SJSA1 (cell line): Measurements from ENCODE around the gene UBE2G2. TPM values are rescaled to one million over a fixed set of nuclear protein-coding genes. Genes with fewer than 3 reads are reported as not detected.

Experiments
- DNase-seq, 2 experiments: peaks; one replicate each; pipeline ENCODE4 v3.0.0-alpha.2; 2015 to 2020; ENCODE audit warnings: low spot score in 2 of 2, low read depth in 1 of 2
- H3K27ac ChIP-seq: fragments of 250-450 bp; sonication (Bioruptor Pico); 2 replicates; pipeline ENCODE4 v1.5.1; 2020; ENCODE audit warnings: mild to moderate bottlenecking, moderate library complexity
- H3K27me3 ChIP-seq: fragments of 250-450 bp; sonication (Bioruptor Pico); replicated peaks from 2 replicates; pipeline ENCODE4 v1.5.1; 2020; ENCODE audit warnings: mild to moderate bottlenecking, moderate library complexity
- H3K36me3 ChIP-seq: fragments of 250-450 bp; sonication (Bioruptor Pico); 2 replicates; pipeline ENCODE4 v1.5.1; 2020; ENCODE audit warnings: mild to moderate bottlenecking
- H3K4me1 ChIP-seq: fragments of 250-450 bp; sonication (Bioruptor Pico); replicated peaks from 2 replicates; pipeline ENCODE4 v1.6.1; 2021; ENCODE audit warnings: mild to moderate bottlenecking
- H3K4me3 ChIP-seq: fragments of 250-450 bp; sonication (Bioruptor Pico); 2 replicates; pipeline ENCODE4 v1.5.1; 2020; ENCODE audit warnings: mild to moderate bottlenecking
- H3K9me3 ChIP-seq: fragments of 250-450 bp; sonication (Bioruptor Pico); replicated peaks from 2 replicates; pipeline ENCODE4 v1.5.1; 2020; ENCODE audit warnings: mild to moderate bottlenecking
- total RNA-seq: library from RNA; depleted of rRNA; stranded (reverse); fragments of >200 nt; shearing (Covaris generic); gene quantifications from 2 replicates; pipeline ENCODE4 v1.2.3, GENCODE V29; 2014

The UBE2G2 gene
- total RNA-seq, 1 experiment from 2014 or later, result 74.7 TPM

- H3K4me1 ChIP-seq, result peaks cover 20% of the 10 kb centered on the region
- H3K27ac ChIP-seq, result no peak overlapping the region
- peak in 1 of 2 experiments; percentile 42 for DNase-seq
- peaks cover 2% of the 10 kb centered on the region; the same call in 1 of the 2 replicates for H3K36me3 ChIP-seq
- no peak overlapping the region for H3K4me3 ChIP-seq
- H3K9me3 ChIP-seq, result no peaks in the 10 kb centered on the region
- H3K27me3 ChIP-seq, result no peaks in the 10 kb centered on the region
Observed at GRCh38 chr21:44764319-44765230, 37.0 kb downstream of the UBE2G2 start.

- Histone ChIP-seq H3K4me3 (no peak overlapping the region), H3K36me3 (no peaks in the 10 kb centered on the region; the same call in 1 of the 2 replicates), H3K4me1 (peaks cover 20% of the 10 kb centered on the region), H3K9me3 (no peaks in the 10 kb centered on the region), H3K27ac (no peak overlapping the region), H3K27me3 (no peaks in the 10 kb centered on the region)
- peak in 1 of 2 experiments; percentile 33 for DNase-seq
Observed at GRCh38 chr21:44763451-44764318, 37.9 kb downstream of the UBE2G2 start.

GRCh38 chr21:44763050-44763378 lies 38.6 kb downstream of the UBE2G2 start:
- Histone ChIP-seq H3K4me3 (no peak overlapping the region), H3K9me3 (no peaks in the 10 kb centered on the region), H3K27me3 (no peaks in the 10 kb centered on the region), H3K27ac (no peak overlapping the region), H3K36me3 (no peaks in the 10 kb centered on the region; the same call in 1 of the 2 replicates), H3K4me1 (peaks cover 20% of the 10 kb centered on the region)
- DNase-seq, result peak in 1 of 2 experiments; percentile 32

- H3K27me3 ChIP-seq, result no peaks in the 10 kb centered on the region
- H3K9me3 ChIP-seq, result no peaks in the 10 kb centered on the region
Observed at GRCh38 chr21:44762221-44763049, 39.2 kb downstream of the UBE2G2 start.

GRCh38 chr21:44761747-44762208 lies 39.8 kb downstream of the UBE2G2 start:
- Histone ChIP-seq H3K4me3 (no peak overlapping the region), H3K27ac (no peak overlapping the region), H3K36me3 (no peaks in the 10 kb centered on the region), H3K4me1 (peaks cover 20% of the 10 kb centered on the region), H3K9me3 (no peaks in the 10 kb centered on the region), H3K27me3 (no peaks in the 10 kb centered on the region)
- DNase-seq, result peak in 1 of 2 experiments; percentile 44

More at GRCh38 chr21:44762221-44763049, 39.2 kb downstream of the UBE2G2 start:
- no peak overlapping the region for H3K4me3 ChIP-seq
- no peaks in the 10 kb centered on the region for H3K36me3 ChIP-seq
- peak in 1 of 2 experiments; percentile 41 for DNase-seq
- H3K4me1 ChIP-seq, result peaks cover 20% of the 10 kb centered on the region
- H3K27ac ChIP-seq, result no peak overlapping the region

DNA sequence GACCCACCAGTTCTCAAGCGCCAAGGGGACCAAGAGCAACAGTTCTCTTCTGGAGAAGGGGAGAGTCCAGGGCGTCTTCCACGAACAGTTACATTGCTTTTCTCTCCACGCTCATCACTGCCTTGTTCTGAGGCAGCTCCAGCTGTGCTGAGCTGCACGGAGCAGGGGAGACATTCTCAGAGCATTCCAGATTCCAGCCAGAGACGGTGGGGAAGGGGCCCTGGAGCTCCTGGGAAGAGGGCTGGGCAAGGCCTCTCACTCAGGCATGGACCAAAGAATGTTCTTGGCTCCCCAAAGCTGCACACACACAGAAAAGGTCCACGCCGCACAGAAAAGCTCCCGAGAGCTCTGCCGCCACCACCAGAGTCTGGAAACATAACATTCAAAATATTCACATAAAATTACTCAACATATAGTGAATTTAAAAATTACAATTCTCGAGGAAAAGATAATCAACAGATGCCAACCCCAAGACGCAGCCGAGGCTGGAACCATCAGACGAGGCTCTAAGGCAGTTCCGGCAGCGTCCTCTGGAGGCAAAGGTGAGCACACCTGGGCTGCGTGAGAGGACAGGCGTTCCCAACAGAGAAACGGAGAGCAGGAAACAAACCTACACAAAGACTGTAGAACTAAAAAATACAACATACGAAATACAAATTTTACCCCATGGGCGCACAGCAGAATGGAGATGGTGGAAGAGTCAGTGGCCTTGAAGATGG lies 40.5 kb downstream of the UBE2G2 start:
- Histone ChIP-seq H3K27me3 (no peaks in the 10 kb centered on the region), H3K4me1 (peaks cover 18% of the 10 kb centered on the region), H3K36me3 (no peaks in the 10 kb centered on the region), H3K9me3 (no peaks in the 10 kb centered on the region), H3K4me3 (no peak overlapping the region), H3K27ac (no peak overlapping the region)
- DNase-seq, result peak in 1 of 2 experiments; percentile 40

- H3K4me1 ChIP-seq, result peaks cover 10% of the 10 kb centered on the region
- H3K9me3 ChIP-seq, result no peaks in the 10 kb centered on the region
- H3K36me3 ChIP-seq, result no peaks in the 10 kb centered on the region
- H3K4me3 ChIP-seq, result no peak overlapping the region
- peak in 1 of 2 experiments; percentile 39 for DNase-seq
- no peak overlapping the region for H3K27ac ChIP-seq
- no peaks in the 10 kb centered on the region for H3K27me3 ChIP-seq
Observed at GRCh38 chr21:44760376-44760775, 41.2 kb downstream of the UBE2G2 start.

- DNase-seq, result peak in 1 of 2 experiments; percentile 33
- Histone ChIP-seq H3K9me3 (no peaks in the 10 kb centered on the region), H3K4me1 (peaks cover 4% of the 10 kb centered on the region), H3K27ac (no peak overlapping the region), H3K27me3 (0 out of 2 replicates have a peak, but pooled peaks cover 2% of the 10 kb centered on the region), H3K36me3 (no peaks in the 10 kb centered on the region), H3K4me3 (no peak overlapping the region)
Observed at GRCh38 chr21:44759628-44760285, 41.9 kb downstream of the UBE2G2 start.

GRCh38 chr21:44758781-44759627 lies 42.6 kb downstream of the UBE2G2 start:
- Histone ChIP-seq H3K36me3 (no peaks in the 10 kb centered on the region), H3K4me3 (no peak overlapping the region), H3K9me3 (no peaks in the 10 kb centered on the region), H3K27ac (no peak overlapping the region), H3K4me1 (no peaks in the 10 kb centered on the region), H3K27me3 (0 out of 2 replicates have a peak, but pooled peaks cover 2% of the 10 kb centered on the region)
- DNase-seq, result peak in 1 of 2 experiments; percentile 35

GRCh38 chr21:44758141-44758561 lies 43.5 kb downstream of the UBE2G2 start:
- Histone ChIP-seq H3K36me3 (no peaks in the 10 kb centered on the region), H3K9me3 (no peaks in the 10 kb centered on the region), H3K4me1 (no peaks in the 10 kb centered on the region), H3K4me3 (no peak overlapping the region), H3K27ac (no peak overlapping the region), H3K27me3 (0 out of 2 replicates have a peak, but pooled peaks cover 2% of the 10 kb centered on the region)
- DNase-seq, result peak in 1 of 2 experiments; percentile 41

GRCh38 chr21:44757731-44758130 lies 43.9 kb downstream of the UBE2G2 start:
- no peak overlapping the region for H3K27ac ChIP-seq
- no peaks in the 10 kb centered on the region for H3K9me3 ChIP-seq
- H3K4me3 ChIP-seq, result no peak overlapping the region
- DNase-seq, result peak in 1 of 2 experiments; percentile 30
- 0 out of 2 replicates have a peak, but pooled peaks cover 2% of the 10 kb centered on the region for H3K27me3 ChIP-seq
- H3K36me3 ChIP-seq, result no peaks in the 10 kb centered on the region
- H3K4me1 ChIP-seq, result no peaks in the 10 kb centered on the region
